Fibroblast of skin of left biceps (primary cell): ENCODE measurements around the gene FRMD6.

ENCODE experiments used
- DNase-seq, 2 experiments: peaks; one replicate each; pipeline ENCODE4 v3.0.0-alpha.2; 2013; ENCODE audit warnings: low read depth in 2 of 2

Gene FRMD6

GRCh38 chr14:51651388-51652167, at the start of gene FRMD6:
TSS of gene FRMD6 (plus strand) at chr14:51651910. CDS start at chr14:51689837, 37,927 bp downstream.
- peak; percentile 82 to 86 for DNase-seq

GRCh38 chr14:51602310-51602709, 49.4 kb upstream of the FRMD6 start:
- peak; percentile 55 to 62 for DNase-seq

DNA sequence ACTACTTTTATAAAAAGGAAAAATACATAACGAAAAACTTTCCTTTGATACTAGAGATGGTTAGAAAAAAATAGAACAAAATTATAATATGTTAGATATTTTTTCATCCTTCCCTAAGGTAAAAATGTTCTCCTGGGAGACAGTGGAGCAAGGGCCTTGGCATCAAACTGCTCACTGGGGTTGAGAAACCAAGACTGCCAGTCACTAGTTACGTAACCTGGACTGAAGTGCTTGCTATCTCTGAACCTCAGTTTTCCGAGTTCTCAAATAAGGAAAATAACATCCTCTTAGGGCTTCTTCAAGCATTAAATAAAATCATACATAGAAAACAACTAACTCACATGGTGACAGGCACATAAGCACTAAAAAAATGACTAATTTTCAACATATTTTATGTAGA, 48.2 kb upstream of the FRMD6 start:
- DNase-seq: no peak

GRCh38 chr14:51604073-51604472, 47.6 kb upstream of the FRMD6 start:
- peak; percentile 96 for DNase-seq

- DNase-seq: no peak
These were observed 46.1 kb upstream of the FRMD6 start for GRCh38 chr14:51605575-51605974.

GRCh38 chr14:51607711-51608110, 44.0 kb upstream of the FRMD6 start:
- DNase-seq: peak; percentile 91 to 92

GRCh38 chr14:51609251-51609954, 42.3 kb upstream of the FRMD6 start:
- DNase-seq: no peak

DNA sequence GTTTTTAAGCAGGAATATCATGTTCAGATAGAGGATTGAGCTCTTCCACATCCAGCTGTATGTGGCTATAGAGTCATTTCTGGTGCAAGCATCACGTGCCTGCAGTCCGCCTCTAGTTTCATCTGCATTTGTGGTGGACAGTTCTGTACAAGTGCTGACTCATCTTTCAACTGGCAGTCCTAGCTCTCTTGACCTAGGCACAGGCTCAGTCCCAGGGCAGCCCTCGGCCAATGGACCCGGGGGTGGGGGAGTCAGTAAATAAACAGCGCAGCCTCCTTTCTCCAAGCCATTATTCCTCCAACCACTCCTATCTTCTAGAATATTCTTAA, 41.8 kb upstream of the FRMD6 start:
- no peak for DNase-seq

GRCh38 chr14:51610771-51611170, 40.9 kb upstream of the FRMD6 start:
- no peak for DNase-seq

DNA sequence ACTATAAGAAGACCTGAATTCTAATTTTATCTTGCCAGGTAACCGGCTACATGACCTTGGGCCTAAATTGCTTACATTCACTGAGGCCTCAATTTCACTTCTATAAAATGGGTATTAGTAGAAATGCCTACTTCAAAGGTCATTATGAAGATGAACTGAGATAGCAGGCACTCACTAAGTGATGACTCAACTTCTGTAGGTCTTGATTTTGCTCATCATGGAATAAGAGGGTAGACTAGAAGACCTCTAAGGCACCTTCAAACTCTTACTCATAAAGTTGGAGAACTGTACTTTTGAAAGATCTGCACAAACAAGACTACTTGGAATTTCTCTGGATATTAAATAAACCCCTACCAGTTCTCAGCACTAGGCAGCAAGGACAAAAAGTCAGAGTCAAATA, 39.3 kb upstream of the FRMD6 start:
- DNase-seq: no peak

DNA sequence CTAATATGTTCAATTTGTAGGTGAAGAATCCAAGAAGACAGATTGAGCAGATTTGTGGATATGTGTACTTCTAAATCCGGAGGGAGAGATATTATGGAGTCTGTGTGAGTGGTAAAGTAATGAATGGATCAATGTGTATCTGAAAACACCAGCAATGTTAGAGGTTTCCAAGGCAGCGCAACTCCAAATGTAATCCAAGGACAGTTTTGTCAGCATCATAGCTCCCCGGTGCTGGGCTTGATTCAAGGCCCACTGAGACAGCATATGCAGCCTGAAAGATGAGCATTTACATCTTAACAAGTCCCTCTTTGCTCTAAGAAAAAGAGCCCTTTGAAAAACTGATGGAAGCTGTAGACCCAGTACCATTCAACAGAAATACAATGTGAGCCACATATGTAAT, 38.3 kb upstream of the FRMD6 start:
- DNase-seq: no peak

DNA sequence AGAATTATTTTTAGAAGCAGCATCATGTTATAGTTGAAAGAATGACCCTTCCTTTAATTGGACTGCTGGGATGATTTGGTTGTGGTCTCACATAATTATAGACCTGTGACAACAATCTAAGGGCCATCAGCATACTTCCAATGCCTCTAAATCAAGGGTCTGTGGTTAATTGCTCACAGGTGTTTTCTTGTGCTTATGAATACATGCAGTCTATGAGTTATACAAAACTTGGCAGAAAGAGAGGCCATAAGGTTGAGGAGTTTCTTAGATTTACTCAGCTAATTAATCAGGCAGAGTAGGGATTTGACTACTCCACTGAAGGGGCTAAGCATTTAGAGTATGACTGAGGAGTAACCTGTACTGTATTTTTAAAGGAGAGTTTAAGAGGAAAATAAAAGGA, 37.0 kb upstream of the FRMD6 start:
- no peak for DNase-seq

DNA sequence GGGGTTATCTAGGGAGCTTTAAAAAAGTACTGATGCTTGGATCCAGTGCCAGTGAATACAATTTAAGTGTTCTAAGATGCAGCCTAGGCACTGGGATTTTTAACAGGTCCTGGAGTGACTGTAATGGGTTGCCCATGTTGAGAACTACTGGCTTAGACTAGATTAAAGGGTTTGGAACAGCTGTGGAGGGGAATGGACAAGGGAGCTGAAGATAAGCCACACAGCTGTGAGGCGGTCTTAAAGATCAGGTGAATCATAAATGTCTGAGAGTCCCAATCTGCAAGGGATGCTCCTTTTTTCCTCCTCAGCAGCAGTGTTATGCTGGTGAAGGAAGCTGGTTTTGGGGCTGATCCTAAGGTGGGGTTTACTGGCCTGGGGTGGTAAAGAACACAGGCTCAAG, 35.5 kb upstream of the FRMD6 start:
- no peak for DNase-seq

- DNase-seq: peak; percentile 79 to 83
These were observed 34.8 kb upstream of the FRMD6 start for GRCh38 chr14:51616724-51617409.

- DNase-seq: no peak
These were observed 32.1 kb upstream of the FRMD6 start for GRCh38 chr14:51619561-51619960.

DNA sequence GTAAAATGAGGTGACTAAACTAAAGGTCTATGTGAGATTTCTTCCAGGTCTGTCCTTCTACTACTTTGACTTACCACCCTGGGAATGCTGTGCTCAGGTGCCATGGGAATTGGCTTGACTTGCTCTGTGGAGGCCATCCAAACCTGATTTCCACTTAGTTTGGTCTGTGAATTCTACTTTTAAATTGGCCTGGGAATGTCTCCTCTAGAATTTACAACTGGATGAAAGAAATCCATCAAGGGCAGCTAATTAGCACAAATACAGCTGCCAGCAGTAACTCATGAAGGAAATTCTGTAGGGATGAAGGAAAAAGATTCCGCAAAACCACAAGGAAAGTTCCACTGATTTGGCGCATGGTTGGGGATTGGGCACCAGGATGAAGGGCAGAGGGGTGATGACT, 31.7 kb upstream of the FRMD6 start:
- no peak for DNase-seq

DNA sequence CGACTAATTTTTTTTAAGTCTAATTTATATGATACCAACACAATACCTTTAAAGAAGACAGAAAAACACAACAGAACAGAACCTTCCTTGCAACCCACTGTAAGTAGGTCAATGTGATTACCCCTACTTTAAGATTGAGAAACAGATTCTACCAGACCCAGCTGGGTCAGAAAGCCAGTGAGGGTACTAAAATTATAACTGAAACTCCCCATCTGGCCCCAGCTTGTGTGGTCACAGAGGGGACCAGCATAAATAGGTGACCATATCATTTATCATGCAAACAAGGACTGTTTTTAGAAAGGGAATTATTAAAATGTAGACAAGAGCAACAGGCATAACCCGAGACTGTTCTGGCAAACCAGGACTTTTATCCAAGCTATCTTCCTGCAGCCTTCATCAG, 30.1 kb upstream of the FRMD6 start:
- DNase-seq: no peak

- no peak for DNase-seq
These were observed 29.3 kb upstream of the FRMD6 start for GRCh38 chr14:51622376-51622775.

GRCh38 chr14:51624955-51625569, 26.6 kb upstream of the FRMD6 start:
- no peak for DNase-seq

GRCh38 chr14:51626185-51626584, 25.5 kb upstream of the FRMD6 start:
- DNase-seq: no peak

DNA sequence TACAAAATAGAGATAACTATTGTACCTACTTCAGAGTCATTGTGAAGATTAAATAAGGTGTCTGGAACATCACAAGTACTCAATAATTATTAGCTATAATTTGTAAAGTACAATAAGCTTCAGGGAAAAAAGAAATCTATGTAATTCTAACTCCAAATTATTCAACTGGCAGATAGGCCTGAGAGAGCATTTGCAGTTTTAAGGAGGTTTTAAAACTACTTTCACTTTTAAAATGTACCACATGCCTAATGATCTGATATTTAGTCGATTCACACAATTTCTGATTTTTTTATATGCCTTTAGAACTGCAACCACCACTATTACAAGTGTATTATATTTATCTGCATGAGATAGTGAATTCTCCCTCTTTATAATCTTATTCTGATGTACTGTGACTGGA, 24.9 kb upstream of the FRMD6 start:
- DNase-seq: no peak

DNA sequence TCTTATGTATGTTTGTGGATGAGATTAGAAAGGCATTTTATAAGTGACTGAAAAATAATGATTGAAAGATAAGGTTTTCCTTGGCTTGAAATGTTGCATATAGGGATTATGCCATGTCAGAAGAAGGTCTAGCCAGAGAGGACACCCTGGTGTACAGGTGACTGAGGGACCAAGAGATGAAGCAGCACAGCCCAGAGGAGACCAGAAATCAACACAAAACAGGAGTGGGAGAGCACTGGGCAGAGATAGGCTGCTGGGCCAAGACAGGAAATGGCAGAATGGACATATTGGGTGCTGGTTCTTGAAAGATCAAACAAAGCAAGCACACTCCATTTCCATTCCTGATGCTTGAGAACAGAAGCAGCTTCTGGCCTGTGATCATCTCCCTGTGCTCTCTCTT, 24.4 kb upstream of the FRMD6 start:
- no peak for DNase-seq
